Psoas muscle (tissue), 8 donors: ENCODE results near the gene PDE10A. TPM values are rescaled to one million over a fixed set of nuclear protein-coding genes. Genes with fewer than 3 reads are reported as not detected.

ENCODE experiments used
- ATAC-seq, 4 donors: fragments of 200-7000 bp; cut with Tn5 transposase; one replicate each; pipeline ENCODE4 v1.9.1; 2020; ENCODE audit warnings: moderate library complexity in 3 of 4, mild to moderate bottlenecking in 2 of 4
- DNase-seq, 2 donors: peaks; one replicate each; pipeline ENCODE4 v3.0.0-alpha.2; 2020
- H3K27ac ChIP-seq: fragments of 200-600 bp; one replicate; pipeline ENCODE4 v1.8.0; 2022
- H3K27me3 ChIP-seq, 3 donors: fragments of 200-600 bp in 1 of 3; one replicate each; pipeline versions ENCODE4 v1.6.1 to v1.8.0; 2013 to 2022; ENCODE audit warnings: low read length in 2 of 3, mild to moderate bottlenecking in 2 of 3, moderate library complexity in 1 of 3; ENCODE audit not compliant: insufficient read depth in 3 of 3
- H3K36me3 ChIP-seq, 2 donors: fragments of 200-600 bp in 1 of 2; one replicate each; pipeline versions ENCODE4 v1.6.1 to v1.8.0; 2013 to 2022; ENCODE audit warnings: low read depth in 1 of 2, mild to moderate bottlenecking in 1 of 2, moderate library complexity in 1 of 2; ENCODE audit not compliant: insufficient read depth in 1 of 2
- H3K4me1 ChIP-seq: fragments of 200-600 bp; one replicate; pipeline ENCODE4 v1.8.0; 2022
- H3K4me3 ChIP-seq: fragments of 200-600 bp; one replicate; pipeline ENCODE4 v1.8.0; 2022; ENCODE audit warnings: mild to moderate bottlenecking
- H3K9me3 ChIP-seq: fragments of 200-600 bp; one replicate; pipeline ENCODE4 v1.8.0; 2022
- CTCF ChIP-seq: fragments of 200-600 bp; IDR thresholded peaks from one replicate; pipeline ENCODE4 v1.8.0; 2022; ENCODE audit warnings: antibody characterized with exemption
- WGBS, 3 donors: extraction: QIAGEN DNeasy Blood & Tissue Kit; methylation state at CpG; one replicate each; pipeline versions ENCODE4 v1.1.6 to v1.1.7; 2013; 5-methylcytosine and 5-hydroxymethylcytosine counted together
- intact Hi-C, 2 donors: fragments of 100-400 bp; cut with DNase I; formaldehyde crosslinking; loops; one replicate each; pipeline versions ENCODE4 v1.11.0 to v1.14.2; 2022
- polyA plus RNA-seq, 3 donors: library from polyadenylated mRNA; stranded (reverse); fragments of 200-250 nt; gene quantifications; one replicate each; pipeline ENCODE4 v1.2.3, GENCODE V29; 2013
- total RNA-seq, 4 donors: library from RNA; stranded (reverse); fragmentation: NEBNext Ultra II Directional in 2 of 4; extraction: Animal tissue kit (Norgen Biotek cat#: 25700) in 2 of 4; gene quantifications; one replicate each; pipeline versions ENCODE4 v1.2.1 to v1.2.4, GENCODE V29; 2021 to 2023
- donor health status: healthy with polysubstance abuse.
- donor health status: DM: no; HTN: no; CAD: no; lungs with moderate emphysema.
- donor health status: Bipolar disorder and iron deficiency.
- donor health status: healthy.
- donor health status: DM: yes; HTN: yes; CAD: no.
- donor health status: DM: no; HTN: no; CAD: no.
- donor health status: DM: no; HTN: no; CAD: no.
- donor health status: DM: yes; HTN: yes; CAD: no.

Gene PDE10A
- total and polyA plus RNA-seq, 7 donors, result 0.74 to 3.6 (median 1.1) TPM

GRCh38 chr6:165653196-165653595 is 9.8 kb downstream of the PDE10A start:
- intact Hi-C loops, result loop anchor here in 1 of 2 donors (10.0 kb wide), 1 partner anchor 208 kb away; no protein-coding TSS in a partner anchor
- ATAC-seq, result no peak
- no peak for TF ChIP-seq CTCF

DNA sequence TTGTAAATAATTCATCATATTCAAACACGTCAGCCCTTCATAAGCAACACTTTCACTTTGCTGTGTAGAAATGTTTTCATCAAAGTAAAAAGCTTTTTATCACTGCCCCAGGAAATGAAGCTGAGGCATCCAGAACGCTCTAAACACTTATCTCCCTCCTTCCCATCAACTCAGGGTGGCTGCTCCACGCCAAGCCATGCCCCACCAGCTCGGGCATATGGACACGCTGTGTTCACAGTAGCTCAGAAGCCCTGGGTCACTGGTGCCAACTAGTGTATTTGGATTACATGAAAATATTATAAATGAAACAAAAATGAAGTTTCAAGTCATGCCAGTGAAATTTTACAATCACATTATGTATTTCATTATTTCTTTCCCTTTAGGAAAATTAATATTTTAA is 10.3 kb downstream of the PDE10A start:
- no peak overlapping the region for H3K4me3 ChIP-seq
- 66 to 82% (median 71%) methylated on average over 5 of the region's 5 CpGs for WGBS, 3 donors
- no peaks in the 10 kb centered on the region for H3K9me3 ChIP-seq
- intact Hi-C loops, result loop anchor here in 1 of 2 donors (10.0 kb wide), 1 partner anchor 208 kb away; no protein-coding TSS in a partner anchor
- DNase-seq, result no peak
- no peaks in the 10 kb centered on the region for H3K36me3 ChIP-seq
- H3K27ac ChIP-seq, result no peak overlapping the region
- no peak for ATAC-seq
- TF ChIP-seq CTCF, result no peak
- no peaks in the 10 kb centered on the region for H3K27me3 ChIP-seq
- no peaks in the 10 kb centered on the region for H3K4me1 ChIP-seq

More at GRCh38 chr6:165653196-165653595, 9.8 kb downstream of the PDE10A start:
- Histone ChIP-seq H3K9me3 (no peaks in the 10 kb centered on the region), H3K27ac (no peak overlapping the region), H3K4me3 (no peak overlapping the region), H3K4me1 (no peaks in the 10 kb centered on the region), H3K36me3 (no peaks in the 10 kb centered on the region), H3K27me3 (no peaks in the 10 kb centered on the region)
- no peak for DNase-seq
- 74 to 88% (median 76%) methylated on average over 9 of the region's 9 CpGs for WGBS, 3 donors

DNA sequence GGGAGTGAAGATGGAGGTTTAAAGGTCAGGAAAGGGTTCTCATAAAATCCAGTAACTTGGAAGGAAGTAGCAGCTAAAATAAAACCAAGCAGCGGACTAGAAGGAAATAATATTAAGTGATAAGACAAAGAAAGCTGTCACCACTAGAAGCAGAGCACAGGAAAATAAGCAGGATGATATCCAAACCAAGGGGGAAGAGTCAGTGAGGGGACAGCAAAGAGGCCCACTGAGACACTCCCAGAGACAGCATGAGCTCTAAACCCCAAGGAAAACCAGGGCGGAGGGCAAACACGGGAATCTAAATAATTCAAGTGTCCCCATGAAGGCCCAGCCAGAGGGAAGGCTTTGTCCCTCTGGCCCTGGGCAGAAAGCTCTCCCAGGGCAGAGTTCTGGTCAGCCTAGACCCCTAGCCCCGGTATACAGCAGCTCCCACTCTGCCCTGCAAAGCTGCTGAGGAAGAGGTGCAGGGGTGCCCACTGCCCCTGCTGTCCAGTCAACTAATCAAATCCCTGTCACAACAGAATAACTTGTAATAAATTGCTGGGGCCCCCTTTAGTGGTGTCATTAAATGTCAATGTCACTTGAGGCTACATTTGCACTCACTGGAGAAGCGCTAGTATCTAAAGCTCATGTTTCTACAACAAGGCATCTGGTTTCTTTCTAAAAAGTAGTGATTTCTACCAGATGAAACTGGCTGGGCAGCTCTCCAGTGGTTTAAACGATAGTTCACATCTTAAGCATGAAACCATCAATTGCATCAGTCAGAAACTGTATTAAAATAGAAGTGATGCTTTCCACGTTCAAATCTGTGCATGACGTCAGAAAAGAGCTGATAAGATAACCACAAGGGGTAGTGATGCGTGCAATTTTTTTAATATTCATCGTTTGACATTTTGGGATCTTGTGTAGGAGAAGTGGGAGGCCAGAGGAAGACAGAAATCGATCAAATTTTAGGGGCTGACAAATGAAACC is 13.6 kb downstream of the PDE10A start:
- H3K36me3 ChIP-seq, result no peaks in the 10 kb centered on the region
- no peak for TF ChIP-seq CTCF
- H3K27me3 ChIP-seq, result no peaks in the 10 kb centered on the region
- intact Hi-C loops, result loop anchor here in 1 of 2 donors (10.0 kb wide), 1 partner anchor 205 kb away; no protein-coding TSS in a partner anchor
- no peak overlapping the region for H3K27ac ChIP-seq
- DNase-seq (no peak), ATAC-seq (no peak)
- WGBS, 3 donors, result 58 to 62% (median 60%) methylated on average over 11 of the region's 11 CpGs
- no peak overlapping the region for H3K4me3 ChIP-seq
- no peaks in the 10 kb centered on the region for H3K4me1 ChIP-seq
- H3K9me3 ChIP-seq, result no peaks in the 10 kb centered on the region

GRCh38 chr6:165647041-165647440 is 16.0 kb downstream of the PDE10A start:
- Histone ChIP-seq H3K36me3 (no peaks in the 10 kb centered on the region), H3K4me1 (no peaks in the 10 kb centered on the region), H3K27ac (no peak overlapping the region), H3K27me3 (peaks cover 0 to 5% (median 0%) of the 10 kb centered on the region in 3 donors), H3K9me3 (no peaks in the 10 kb centered on the region), H3K4me3 (no peak overlapping the region)
- 62 to 72% (median 71%) methylated on average over 6 of the region's 6 CpGs for WGBS, 3 donors
- intact Hi-C loops, result no loop called here
- ATAC-seq, result no peak
- no peak for DNase-seq
- no peak for TF ChIP-seq CTCF
